ENCODE measurements around the gene SLC25A41.
A peak's percentile ranks its signal among the peaks of the same experiment; 100 is the strongest.

DNA sequence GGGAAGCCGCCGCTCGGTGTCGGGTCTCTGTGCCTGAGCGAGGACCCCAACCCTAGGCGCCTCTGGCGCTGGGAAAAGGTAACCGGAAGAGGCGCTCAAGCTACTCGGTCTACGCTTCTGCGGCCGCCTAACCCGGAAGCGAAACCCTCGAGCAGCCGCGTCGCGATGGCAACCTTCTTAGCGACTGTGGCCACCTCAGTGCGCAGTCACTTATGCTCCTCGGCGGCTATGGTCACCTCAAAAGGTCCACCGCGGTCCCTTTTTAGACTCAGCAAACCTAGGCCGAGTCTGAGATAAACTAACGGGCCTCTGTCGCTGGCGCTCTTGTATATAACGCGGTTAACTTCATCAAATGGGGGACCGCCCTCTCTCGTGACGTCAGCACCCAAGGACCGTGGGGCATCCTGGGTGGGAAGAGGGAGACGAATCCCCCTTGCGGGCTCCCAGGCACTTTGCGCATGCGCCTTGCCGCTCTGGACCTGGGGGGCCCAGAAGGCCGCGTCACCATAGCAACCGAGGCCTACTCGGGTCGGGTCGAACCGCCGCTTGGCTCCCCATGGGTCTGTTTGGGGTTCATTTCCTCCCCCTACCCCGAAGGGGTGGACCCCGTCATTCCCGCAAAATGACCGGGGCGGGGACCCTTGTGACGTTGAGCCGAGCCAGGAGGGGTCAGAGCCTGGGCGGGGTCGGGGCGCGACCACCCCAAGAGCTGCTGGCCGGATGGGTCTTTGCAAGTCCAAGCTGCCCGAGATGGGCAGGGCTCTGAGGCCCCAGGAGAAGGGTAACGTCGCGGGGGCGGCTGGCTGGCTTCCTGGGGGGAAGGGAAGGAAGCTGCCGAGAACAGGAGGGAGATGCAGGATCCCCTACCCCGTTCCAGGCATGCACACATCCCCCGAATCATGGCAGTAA is 40.2 kb downstream of the SLC25A41 start, which contains the start of gene GTF2F1:
- TF ChIP-seq EZH2 (IDR thresholded peaks at IDR 0.05) (peak; percentile 16), EZH2phosphoT487 (IDR thresholded peaks at IDR 0.05) (no peak)
- TF ChIP-seq, protein P1, sequence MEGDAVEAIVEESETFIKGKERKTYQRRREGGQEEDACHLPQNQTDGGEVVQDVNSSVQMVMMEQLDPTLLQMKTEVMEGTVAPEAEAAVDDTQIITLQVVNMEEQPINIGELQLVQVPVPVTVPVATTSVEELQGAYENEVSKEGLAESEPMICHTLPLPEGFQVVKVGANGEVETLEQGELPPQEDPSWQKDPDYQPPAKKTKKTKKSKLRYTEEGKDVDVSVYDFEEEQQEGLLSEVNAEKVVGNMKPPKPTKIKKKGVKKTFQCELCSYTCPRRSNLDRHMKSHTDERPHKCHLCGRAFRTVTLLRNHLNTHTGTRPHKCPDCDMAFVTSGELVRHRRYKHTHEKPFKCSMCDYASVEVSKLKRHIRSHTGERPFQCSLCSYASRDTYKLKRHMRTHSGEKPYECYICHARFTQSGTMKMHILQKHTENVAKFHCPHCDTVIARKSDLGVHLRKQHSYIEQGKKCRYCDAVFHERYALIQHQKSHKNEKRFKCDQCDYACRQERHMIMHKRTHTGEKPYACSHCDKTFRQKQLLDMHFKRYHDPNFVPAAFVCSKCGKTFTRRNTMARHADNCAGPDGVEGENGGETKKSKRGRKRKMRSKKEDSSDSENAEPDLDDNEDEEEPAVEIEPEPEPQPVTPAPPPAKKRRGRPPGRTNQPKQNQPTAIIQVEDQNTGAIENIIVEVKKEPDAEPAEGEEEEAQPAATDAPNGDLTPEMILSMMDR (IDR thresholded peaks at IDR 0.05): peak; percentile 26

Measured in neural progenitor cell (in vitro differentiated cells).